Astrocyte (in vitro differentiated cells and primary cell): ENCODE measurements around the gene GAB2. TPM values are rescaled to one million over a fixed set of nuclear protein-coding genes. Genes with fewer than 3 reads are reported as not detected.

Experiments
- DNase-seq: peaks from one replicate; pipeline ENCODE4 v3.0.0-alpha.2; 2010; ENCODE audit warnings: low read depth
- FAIRE-seq: peaks from 2 replicates; lab custom pipeline; 2011; peaks lifted over from hg19 to GRCh38; lab: Jason Lieb, UNC
- H2AFZ ChIP-seq: 2 replicates; pipeline ENCODE4 v1.6.0; 2012; ENCODE audit warnings: low read depth, low read length, inconsistent platforms
- H3K27ac ChIP-seq: 2 replicates; pipeline ENCODE4 v1.5.1; 2011; ENCODE audit warnings: low read depth, low read length, inconsistent platforms
- H3K27me3 ChIP-seq: 2 replicates; pipeline ENCODE4 v1.6.0; 2011; ENCODE audit warnings: low read length, inconsistent platforms; ENCODE audit not compliant: insufficient read depth
- H3K36me3 ChIP-seq: 2 replicates; pipeline ENCODE4 v1.5.1; 2011; ENCODE audit warnings: low read length, inconsistent platforms; ENCODE audit not compliant: insufficient read depth
- H3K4me1 ChIP-seq: 2 replicates; pipeline ENCODE4 v1.5.1; 2011; ENCODE audit warnings: low read length, inconsistent platforms; ENCODE audit not compliant: insufficient read depth
- H3K4me2 ChIP-seq: 2 replicates; pipeline ENCODE4 v1.6.0; 2012; ENCODE audit warnings: low read length, inconsistent platforms
- H3K4me3 ChIP-seq: 2 replicates; pipeline ENCODE4 v1.5.1; 2011; ENCODE audit warnings: low read depth, mild to moderate bottlenecking, low read length, inconsistent platforms; ENCODE audit not compliant: insufficient read depth
- H3K79me2 ChIP-seq: 2 replicates; pipeline ENCODE4 v1.6.0; 2012; ENCODE audit warnings: mild to moderate bottlenecking, low read length, inconsistent platforms; ENCODE audit not compliant: insufficient read depth
- H3K9ac ChIP-seq: 2 replicates; pipeline ENCODE4 v1.6.0; 2012; ENCODE audit warnings: mild to moderate bottlenecking, low read length, inconsistent platforms
- H3K9me3 ChIP-seq: 2 replicates; pipeline ENCODE4 v1.5.1; 2012; ENCODE audit warnings: low read depth, mild to moderate bottlenecking, low read length, inconsistent platforms; ENCODE audit not compliant: insufficient read depth
- H4K20me1 ChIP-seq: 2 replicates; pipeline ENCODE4 v1.6.0; 2012; ENCODE audit warnings: low read length, inconsistent platforms; ENCODE audit not compliant: insufficient read depth
- H3K27ac Mint-ChIP-seq: one replicate; pipeline ENCODE4 v1.8.0; 2021; ENCODE audit warnings: mild to moderate bottlenecking, mixed read lengths; ENCODE audit not compliant: unreplicated experiment
- H3K27me3 Mint-ChIP-seq: one replicate; pipeline ENCODE4 v1.8.0; 2021; ENCODE audit warnings: low read depth, mixed read lengths; ENCODE audit not compliant: unreplicated experiment
- H3K36me3 Mint-ChIP-seq: one replicate; pipeline ENCODE4 v1.8.0; 2021; ENCODE audit warnings: low read depth, mixed read lengths; ENCODE audit not compliant: unreplicated experiment
- H3K4me1 Mint-ChIP-seq: one replicate; pipeline ENCODE4 v1.8.0; 2021; ENCODE audit warnings: low read depth, mixed read lengths; ENCODE audit not compliant: unreplicated experiment
- H3K4me3 Mint-ChIP-seq: one replicate; pipeline ENCODE4 v1.8.0; 2021; ENCODE audit warnings: mild to moderate bottlenecking, moderate library complexity, mixed read lengths; ENCODE audit not compliant: unreplicated experiment
- H3K9me3 Mint-ChIP-seq: one replicate; pipeline ENCODE4 v1.8.0; 2021; ENCODE audit warnings: mild to moderate bottlenecking, mixed read lengths; ENCODE audit not compliant: unreplicated experiment
- CTCF ChIP-seq: IDR thresholded peaks from 2 replicates; pipeline ENCODE4 v1.5.1; 2011; ENCODE audit warnings: low read depth, mild to moderate bottlenecking, inconsistent platforms, low read length, moderate library complexity; ENCODE audit not compliant: insufficient read depth
- EZH2 ChIP-seq: IDR thresholded peaks from 2 replicates; pipeline ENCODE4 v1.6.1; 2012; ENCODE audit warnings: mild to moderate bottlenecking, low read length, inconsistent platforms; ENCODE audit not compliant: insufficient read depth
- total RNA-seq: library from RNA; stranded (reverse); gene quantifications from 2 replicates; pipeline ENCODE4 v1.2.1, GENCODE V29; 2021

Gene GAB2
- total RNA-seq, 1 donor from 2014 or later: 18.2 TPM

GRCh38 chr11:78339483-78339882, 78.1 kb downstream of the GAB2 start:
- H3K27ac ChIP-seq: no peak overlapping the region
- Mint-ChIP-seq H3K4me1 (peaks cover 12% of the 10 kb centered on the region), H3K9me3 (peaks cover 5% of the 10 kb centered on the region), H3K27me3 (no peaks in the 10 kb centered on the region), H3K4me3 (no peak overlapping the region), H3K27ac (no peak overlapping the region), H3K36me3 (peaks cover 5% of the 10 kb centered on the region)
- no peaks in the 10 kb centered on the region for H3K27me3 ChIP-seq
- DNase-seq (no peak), FAIRE-seq (no peak)
- no peak overlapping the region for H3K9ac ChIP-seq
- no peaks in the 10 kb centered on the region for H3K4me1 ChIP-seq
- no peaks in the 10 kb centered on the region for H3K79me2 ChIP-seq
- no peaks in the 10 kb centered on the region for H3K9me3 ChIP-seq
- H2AFZ ChIP-seq: no peak overlapping the region
- H3K4me3 ChIP-seq: no peak overlapping the region
- no peaks in the 10 kb centered on the region for H4K20me1 ChIP-seq
- no peaks in the 10 kb centered on the region for H3K36me3 ChIP-seq
- H3K4me2 ChIP-seq: no peak overlapping the region
- TF ChIP-seq EZH2 (no peak), CTCF (no peak)

- Histone ChIP-seq H3K9ac (no peak overlapping the region), H3K27me3 (no peaks in the 10 kb centered on the region), H3K4me1 (no peaks in the 10 kb centered on the region), H3K36me3 (no peaks in the 10 kb centered on the region), H3K9me3 (no peaks in the 10 kb centered on the region), H3K79me2 (no peaks in the 10 kb centered on the region), H2AFZ (no peak overlapping the region), H3K27ac (no peak overlapping the region), H3K4me3 (no peak overlapping the region), H3K4me2 (no peak overlapping the region), H4K20me1 (no peaks in the 10 kb centered on the region)
- Mint-ChIP-seq H3K4me3 (no peak overlapping the region), H3K9me3 (peaks cover 5% of the 10 kb centered on the region), H3K27ac (no peak overlapping the region), H3K27me3 (no peaks in the 10 kb centered on the region), H3K36me3 (peaks cover 5% of the 10 kb centered on the region), H3K4me1 (peaks cover 12% of the 10 kb centered on the region)
- FAIRE-seq (no peak), DNase-seq (no peak)
- TF ChIP-seq EZH2 (no peak), CTCF (no peak)
Measured at GRCh38 chr11:78338702-78339101, 78.9 kb downstream of the GAB2 start.

GRCh38 chr11:78338138-78338537, 79.5 kb downstream of the GAB2 start:
- no peaks in the 10 kb centered on the region for H3K36me3 ChIP-seq
- H4K20me1 ChIP-seq: no peaks in the 10 kb centered on the region
- H3K27ac ChIP-seq: no peak overlapping the region

More at GRCh38 chr11:78338138-78338537, 79.5 kb downstream of the GAB2 start:
- no peak overlapping the region for H3K4me3 Mint-ChIP-seq
- no peak overlapping the region for H3K27ac Mint-ChIP-seq
- peaks cover 12% of the 10 kb centered on the region for H3K4me1 Mint-ChIP-seq
- Histone ChIP-seq H3K9ac (no peak overlapping the region), H3K9me3 (no peaks in the 10 kb centered on the region), H3K4me2 (no peak overlapping the region), H3K4me1 (no peaks in the 10 kb centered on the region), H3K79me2 (no peaks in the 10 kb centered on the region), H3K4me3 (no peak overlapping the region), H2AFZ (no peak overlapping the region), H3K27me3 (no peaks in the 10 kb centered on the region)
- no peaks in the 10 kb centered on the region for H3K27me3 Mint-ChIP-seq
- peaks cover 5% of the 10 kb centered on the region for H3K36me3 Mint-ChIP-seq
- TF ChIP-seq EZH2: no peak
- TF ChIP-seq CTCF: no peak
- FAIRE-seq (no peak), DNase-seq (no peak)
- peaks cover 5% of the 10 kb centered on the region for H3K9me3 Mint-ChIP-seq
